ENCODE data around the gene NMD3.
"Not testable (repeated sequence)": the region's sequence is repeated elsewhere in the genome, so short reads cannot be mapped to it uniquely, and the experiment has no call there.

GRCh38 chr3:161282387-161282786 lies 61.3 kb downstream of the NMD3 start:
- TF ChIP-seq CTCF, POLR2A (IDR thresholded peaks at IDR 0.05): not testable (repeated sequence)

All from lower leg skin (tissue), 3 donors.